Measurements from ENCODE around the gene GNAT2. TPM values are rescaled to one million over a fixed set of nuclear protein-coding genes. Genes with fewer than 3 reads are reported as not detected.

Gene GNAT2
- total and polyA plus RNA-seq, 2 experiments from 2014 or later, result not detected

DNA sequence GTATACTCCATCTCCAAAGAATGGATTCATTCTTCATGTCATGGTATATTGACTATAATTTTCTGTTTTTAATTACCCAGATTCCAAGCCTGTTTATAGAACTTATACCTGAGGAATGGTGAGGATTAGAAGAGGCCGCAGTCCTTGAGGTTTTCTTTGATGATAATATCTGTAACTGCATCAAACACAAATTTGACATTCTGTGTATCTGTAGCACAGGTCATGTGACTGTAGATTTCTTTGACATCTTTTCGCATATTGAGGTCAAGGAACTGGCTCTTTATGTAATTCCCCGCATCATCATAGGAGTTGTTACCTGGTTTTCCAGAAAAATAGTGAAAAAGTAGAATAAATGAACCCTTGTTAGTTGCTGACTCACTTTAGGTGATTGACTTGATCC is 16.2 kb downstream of the GNAT2 start:
- H3K36me3 ChIP-seq (ENCODE audit: low read depth), result peaks cover 14% of the 10 kb centered on the region; the same call in 1 of the 2 replicates
- TF ChIP-seq EZH2 (IDR thresholded peaks at IDR 0.05; ENCODE audit: insufficient read depth, poor library complexity, severe bottlenecking) (no peak), EZH2phosphoT487 (IDR thresholded peaks at IDR 0.05; ENCODE audit: insufficient read depth, low read depth) (no peak)
- H3K79me2 ChIP-seq (ENCODE audit: insufficient read depth), result peaks cover 33% of the 10 kb centered on the region
- no peak overlapping the region for H3K4me2 ChIP-seq (ENCODE audit: unreplicated experiment)
- H3K4me3 ChIP-seq, result no peak overlapping the region
- no peaks in the 10 kb centered on the region for H3K9me3 ChIP-seq (ENCODE audit: low read depth)
- peaks cover 4% of the 10 kb centered on the region for H3K4me1 ChIP-seq (ENCODE audit: insufficient read depth)
- no peak overlapping the region for H2AFZ ChIP-seq
- H3K27me3 ChIP-seq (replicated peaks; ENCODE audit: insufficient read depth), result no peaks in the 10 kb centered on the region
- no peak overlapping the region for H3K27ac ChIP-seq
- in situ Hi-C loops (cut with MboI), result no loop called here
- no peak for DNase-seq
- H3F3A ChIP-seq (ENCODE audit: insufficient read depth), result peaks cover 16% of the 10 kb centered on the region
- WGBS, 2 experiments (ENCODE audit: low coverage in 1 of 2, low lambda C conversion rate in 2 of 2, missing lambda C conversion rate in 2 of 2), result 98 to 100% methylated on average over 3 of the region's 3 CpGs
- H3K9me2 ChIP-seq (ENCODE audit: insufficient read depth), result no peaks in the 10 kb centered on the region
- no peak overlapping the region for H3K9ac ChIP-seq
- no peaks in the 10 kb centered on the region for H4K20me1 ChIP-seq (ENCODE audit: insufficient read depth)

DNA sequence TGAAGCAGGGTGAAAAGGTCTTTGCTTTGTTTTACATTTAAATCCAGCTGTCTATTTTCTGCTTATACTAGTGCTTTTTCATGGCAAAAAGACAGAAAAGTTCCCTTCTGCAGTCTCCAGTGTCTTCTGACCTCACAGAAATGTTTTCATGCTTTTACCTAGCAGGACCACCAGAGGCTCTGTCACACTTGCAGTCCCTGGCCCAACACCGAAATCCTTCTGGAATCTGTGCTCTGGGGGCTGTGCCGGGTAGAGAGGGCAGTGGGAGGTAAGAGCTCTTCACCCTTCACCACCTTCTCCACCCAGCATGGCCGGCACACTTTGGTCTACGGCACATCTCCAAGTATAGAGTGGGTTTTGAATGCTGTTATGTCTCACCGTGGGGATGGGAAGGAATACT is 20.8 kb downstream of the GNAT2 start:
- Histone ChIP-seq H3K79me2 (ENCODE audit: insufficient read depth) (peaks cover 53% of the 10 kb centered on the region), H2AFZ (no peak overlapping the region), H3K27me3 (replicated peaks; ENCODE audit: insufficient read depth) (no peaks in the 10 kb centered on the region), H3F3A (ENCODE audit: insufficient read depth) (peaks cover 18% of the 10 kb centered on the region), H4K20me1 (ENCODE audit: insufficient read depth) (no peaks in the 10 kb centered on the region), H3K27ac (no peak overlapping the region), H3K9me2 (ENCODE audit: insufficient read depth) (no peaks in the 10 kb centered on the region), H3K36me3 (ENCODE audit: low read depth) (peaks cover 28% of the 10 kb centered on the region; the same call in 1 of the 2 replicates), H3K4me3 (no peak overlapping the region), H3K4me2 (ENCODE audit: unreplicated experiment) (no peak overlapping the region), H3K4me1 (ENCODE audit: insufficient read depth) (peaks cover 21% of the 10 kb centered on the region), H3K9ac (no peak overlapping the region), H3K9me3 (ENCODE audit: low read depth) (no peaks in the 10 kb centered on the region)
- peak; percentile 24 for DNase-seq
- TF ChIP-seq EZH2phosphoT487 (IDR thresholded peaks at IDR 0.05; ENCODE audit: insufficient read depth, low read depth), result no peak
- in situ Hi-C loops (cut with MboI), result no loop called here
- WGBS, 2 experiments (ENCODE audit: low coverage in 1 of 2, low lambda C conversion rate in 2 of 2, missing lambda C conversion rate in 2 of 2), result 87 to 88% methylated on average over 5 of the region's 5 CpGs

DNA sequence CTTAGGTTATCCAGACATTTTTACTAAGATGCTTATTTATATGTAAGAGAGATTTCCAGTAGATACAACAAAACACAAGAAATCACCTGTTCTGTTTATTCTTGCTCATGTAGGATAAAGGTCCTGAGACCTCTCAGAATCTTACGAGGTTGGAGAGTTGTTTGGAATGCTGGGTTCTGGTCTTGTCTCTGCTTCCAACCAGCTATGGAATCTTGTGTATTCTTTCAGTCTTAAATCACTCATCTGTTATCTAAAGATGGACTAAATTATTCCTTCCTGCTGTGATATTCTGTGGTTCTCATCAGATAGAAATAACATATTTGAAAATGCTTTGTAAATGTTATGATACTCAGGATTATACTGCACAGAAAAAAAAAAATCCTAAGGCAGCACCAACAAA is 21.3 kb downstream of the GNAT2 start:
- no peak for TF ChIP-seq EZH2phosphoT487 (IDR thresholded peaks at IDR 0.05; ENCODE audit: insufficient read depth, low read depth)
- no peak for TF ChIP-seq EZH2 (IDR thresholded peaks at IDR 0.05; ENCODE audit: insufficient read depth, poor library complexity, severe bottlenecking)
- no peak overlapping the region for H3K27ac ChIP-seq
- WGBS, 2 experiments (ENCODE audit: low coverage in 1 of 2, low lambda C conversion rate in 2 of 2, missing lambda C conversion rate in 2 of 2), result 94 to 100% methylated on average over 1 of the region's 1 CpG

DNA sequence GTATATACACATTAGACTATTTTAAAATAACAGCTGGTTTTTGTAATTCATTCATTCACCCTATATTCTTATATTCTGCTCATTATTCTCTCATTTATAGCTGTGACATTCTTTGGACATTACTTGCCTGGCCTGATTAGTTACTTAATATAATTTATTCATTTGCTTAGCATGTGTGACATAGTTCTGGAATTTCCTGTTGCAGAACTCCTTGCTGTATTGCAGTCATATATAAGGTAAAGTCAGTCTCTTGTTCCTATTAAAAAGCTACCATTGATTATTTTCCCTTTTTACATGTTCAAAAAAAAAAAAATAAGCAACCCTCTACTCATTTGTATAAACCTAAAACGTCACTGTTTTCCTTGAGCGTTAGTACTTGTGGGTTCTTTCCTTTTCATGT is 23.9 kb downstream of the GNAT2 start:
- H3K36me3 ChIP-seq (ENCODE audit: low read depth), result peaks cover 54% of the 10 kb centered on the region
- peak; percentile 58 for DNase-seq
- in situ Hi-C loops (cut with MboI), result no loop called here

More for the DNA sequence above, 21.3 kb downstream of the GNAT2 start:
- Histone ChIP-seq H3K4me2 (ENCODE audit: unreplicated experiment) (no peak overlapping the region), H3K36me3 (ENCODE audit: low read depth) (peaks cover 30% of the 10 kb centered on the region; the same call in 1 of the 2 replicates), H3K4me1 (ENCODE audit: insufficient read depth) (peaks cover 21% of the 10 kb centered on the region), H3K9ac (no peak overlapping the region), H3K27me3 (replicated peaks; ENCODE audit: insufficient read depth) (no peaks in the 10 kb centered on the region), H4K20me1 (ENCODE audit: insufficient read depth) (no peaks in the 10 kb centered on the region), H2AFZ (no peak overlapping the region), H3F3A (ENCODE audit: insufficient read depth) (peaks cover 23% of the 10 kb centered on the region), H3K9me2 (ENCODE audit: insufficient read depth) (no peaks in the 10 kb centered on the region), H3K79me2 (ENCODE audit: insufficient read depth) (peaks cover 56% of the 10 kb centered on the region), H3K4me3 (no peak overlapping the region), H3K9me3 (ENCODE audit: low read depth) (no peaks in the 10 kb centered on the region)
- in situ Hi-C loops (cut with MboI), result no loop called here
- no peak for DNase-seq

GRCh38 chr1:109592916-109593315 is 26.5 kb downstream of the GNAT2 start:
- no peak for TF ChIP-seq EZH2phosphoT487 (IDR thresholded peaks at IDR 0.05; ENCODE audit: insufficient read depth, low read depth)
- TF ChIP-seq EZH2 (IDR thresholded peaks at IDR 0.05; ENCODE audit: insufficient read depth, poor library complexity, severe bottlenecking), result no peak
- Histone ChIP-seq H3K9ac (no peak overlapping the region), H3K36me3 (ENCODE audit: low read depth) (peaks cover 68% of the 10 kb centered on the region)

More for the DNA sequence above, 23.9 kb downstream of the GNAT2 start:
- WGBS, 2 experiments (ENCODE audit: low coverage in 1 of 2, low lambda C conversion rate in 2 of 2, missing lambda C conversion rate in 2 of 2), result 41 to 44% methylated on average over 2 of the region's 2 CpGs
- Histone ChIP-seq H3K9me2 (ENCODE audit: insufficient read depth) (no peaks in the 10 kb centered on the region), H3K27me3 (replicated peaks; ENCODE audit: insufficient read depth) (no peaks in the 10 kb centered on the region), H3K9ac (peak overlapping the region; percentile 23), H4K20me1 (ENCODE audit: insufficient read depth) (no peaks in the 10 kb centered on the region), H3K9me3 (ENCODE audit: low read depth) (no peaks in the 10 kb centered on the region), H3F3A (ENCODE audit: insufficient read depth) (peaks cover 39% of the 10 kb centered on the region), H3K4me1 (ENCODE audit: insufficient read depth) (peaks cover 21% of the 10 kb centered on the region), H3K27ac (peak overlapping the region; percentile 54), H3K4me2 (ENCODE audit: unreplicated experiment) (peak overlapping the region; percentile 73), H3K4me3 (peak overlapping the region; percentile 27; the same call in 1 of the 2 replicates), H3K79me2 (ENCODE audit: insufficient read depth) (peaks cover 69% of the 10 kb centered on the region), H2AFZ (no peak overlapping the region)
- TF ChIP-seq EZH2 (IDR thresholded peaks at IDR 0.05; ENCODE audit: insufficient read depth, poor library complexity, severe bottlenecking), result no peak
- TF ChIP-seq EZH2phosphoT487 (IDR thresholded peaks at IDR 0.05; ENCODE audit: insufficient read depth, low read depth), result no peak

More at GRCh38 chr1:109592916-109593315, 26.5 kb downstream of the GNAT2 start:
- no peak overlapping the region for H2AFZ ChIP-seq
- no peak overlapping the region for H3K4me3 ChIP-seq
- no peaks in the 10 kb centered on the region for H4K20me1 ChIP-seq (ENCODE audit: insufficient read depth)
- H3K27ac ChIP-seq, result no peak overlapping the region
- peaks cover 39% of the 10 kb centered on the region for H3F3A ChIP-seq (ENCODE audit: insufficient read depth)
- no peaks in the 10 kb centered on the region for H3K9me3 ChIP-seq (ENCODE audit: low read depth)
- H3K27me3 ChIP-seq (replicated peaks; ENCODE audit: insufficient read depth), result no peaks in the 10 kb centered on the region
- in situ Hi-C loops (cut with MboI), result no loop called here
- peaks cover 21% of the 10 kb centered on the region for H3K4me1 ChIP-seq (ENCODE audit: insufficient read depth)
- H3K9me2 ChIP-seq (ENCODE audit: insufficient read depth), result no peaks in the 10 kb centered on the region
- no peak overlapping the region for H3K4me2 ChIP-seq (ENCODE audit: unreplicated experiment)
- no peak for DNase-seq
- H3K79me2 ChIP-seq (ENCODE audit: insufficient read depth), result peaks cover 61% of the 10 kb centered on the region

Measured in GM23248 (cell line).